CD14-positive monocyte (primary cell): ENCODE data around the gene NKAIN2. TPM values are rescaled to one million over a fixed set of nuclear protein-coding genes. Genes with fewer than 3 reads are reported as not detected.
"Not testable (repeated sequence)": the region's sequence is repeated elsewhere in the genome, so short reads cannot be mapped to it uniquely, and the experiment has no call there.

Experiments used
- DNase-seq, 3 donors: peaks; one replicate each; pipeline ENCODE4 v3.0.0-alpha.2; 2011 to 2022
- H2AFZ ChIP-seq: 2 replicates; pipeline ENCODE4 v1.6.0; 2012; ENCODE audit warnings: mild to moderate bottlenecking, low read depth, low read length, inconsistent platforms; ENCODE audit not compliant: insufficient read depth, poor library complexity, severe bottlenecking
- H3K27ac ChIP-seq, 2 donors: 1 replicate in 1 of 2; 2 replicates in 1 of 2; pipeline ENCODE4 v1.5.1; 2012 to 2013; ENCODE audit warnings: low read length in 2 of 2, control low read depth in 1 of 2, inconsistent platforms in 1 of 2, low read depth in 1 of 2, mild to moderate bottlenecking in 1 of 2
- H3K27me3 ChIP-seq, 2 donors: one replicate each; pipeline versions ENCODE4 v1.6.0 to v1.6.1; 2011 to 2013; ENCODE audit warnings: low read length in 2 of 2; ENCODE audit not compliant: control insufficient read depth in 2 of 2, insufficient read depth in 2 of 2
- H3K36me3 ChIP-seq, 2 donors: replicated peaks in 1 of 2; 1 replicate in 1 of 2; 2 replicates in 1 of 2; pipeline versions ENCODE4 v1.5.1 to v1.6.1; 2012 to 2013; ENCODE audit warnings: low read length in 2 of 2, control low read depth in 1 of 2, inconsistent platforms in 1 of 2, mild to moderate bottlenecking in 1 of 2; ENCODE audit not compliant: insufficient read depth in 2 of 2, control insufficient read depth in 1 of 2
- H3K4me1 ChIP-seq, 2 donors: 1 replicate in 1 of 2; 2 replicates in 1 of 2; pipeline versions ENCODE4 v1.5.1 to v1.6.1; 2012 to 2013; ENCODE audit warnings: low read length in 2 of 2, control low read depth in 1 of 2, inconsistent platforms in 1 of 2, mild to moderate bottlenecking in 1 of 2, moderate library complexity in 1 of 2; ENCODE audit not compliant: insufficient read depth in 2 of 2, control insufficient read depth in 1 of 2
- H3K4me2 ChIP-seq: replicated peaks from 2 replicates; pipeline ENCODE3; 2012; ENCODE audit warnings: low read length, moderate library complexity, mild to moderate bottlenecking; ENCODE audit not compliant: poor library complexity, severe bottlenecking; ENCODE audit errors: extremely low read depth
- H3K4me3 ChIP-seq, 3 experiments: fragments of 200-600 bp in 1 of 3; sonication (generic) in 1 of 3; replicated peaks in 1 of 3; 1 replicate in 2 of 3; 2 replicates in 1 of 3; pipeline ENCODE4 v1.5.1; 2011 to 2013; ENCODE audit warnings: low read length in 3 of 3, mild to moderate bottlenecking in 3 of 3, control low read depth in 2 of 3, low read depth in 2 of 3, inconsistent platforms in 1 of 3, moderate library complexity in 1 of 3
- H3K79me2 ChIP-seq: 2 replicates; pipeline ENCODE4 v1.6.0; 2012; ENCODE audit warnings: mild to moderate bottlenecking, control low read depth, inconsistent platforms, low read length, moderate library complexity; ENCODE audit not compliant: insufficient read depth
- H3K9ac ChIP-seq: 2 replicates; pipeline ENCODE4 v1.6.0; 2017; ENCODE audit warnings: low read length, mild to moderate bottlenecking; ENCODE audit not compliant: insufficient read depth, poor library complexity, severe bottlenecking
- H3K9me3 ChIP-seq, 2 donors: replicated peaks in 1 of 2; 1 replicate in 1 of 2; 2 replicates in 1 of 2; pipeline versions ENCODE4 v1.5.1 to v1.6.1; 2012 to 2013; ENCODE audit warnings: low read length in 2 of 2, control low read depth in 1 of 2; ENCODE audit not compliant: control insufficient read depth in 1 of 2, insufficient read depth in 1 of 2
- H4K20me1 ChIP-seq: 2 replicates; pipeline ENCODE4 v1.6.0; 2012; ENCODE audit warnings: mild to moderate bottlenecking, low read length, control low read depth, moderate library complexity; ENCODE audit not compliant: insufficient read depth
- H3K27ac Mint-ChIP-seq, 7 donors: one replicate each; pipeline ENCODE4 v1.8.0; 2020; ENCODE audit warnings: mild to moderate bottlenecking in 7 of 7, mixed read lengths in 7 of 7, moderate library complexity in 6 of 7, inconsistent platforms in 2 of 7
- H3K27me3 Mint-ChIP-seq, 3 donors: one replicate each; pipeline ENCODE4 v1.8.0; 2021 to 2022; ENCODE audit warnings: low read depth in 3 of 3, mild to moderate bottlenecking in 3 of 3, mixed read lengths in 3 of 3, moderate library complexity in 3 of 3, inconsistent platforms in 1 of 3
- H3K36me3 Mint-ChIP-seq, 2 donors: one replicate each; pipeline ENCODE4 v1.8.0; 2020; ENCODE audit warnings: mixed read lengths in 2 of 2, inconsistent platforms in 1 of 2, mild to moderate bottlenecking in 1 of 2
- H3K4me1 Mint-ChIP-seq: one replicate; pipeline ENCODE4 v1.8.0; 2020; ENCODE audit warnings: mild to moderate bottlenecking, mixed read lengths
- H3K4me3 Mint-ChIP-seq, 2 donors: one replicate each; pipeline ENCODE4 v1.8.0; 2020; ENCODE audit warnings: mild to moderate bottlenecking in 2 of 2, mixed read lengths in 2 of 2, moderate library complexity in 1 of 2
- H3K9me3 Mint-ChIP-seq, 7 donors: one replicate each; pipeline ENCODE4 v1.8.0; 2020 to 2022; ENCODE audit warnings: mixed read lengths in 7 of 7, mild to moderate bottlenecking in 6 of 7, moderate library complexity in 6 of 7, inconsistent platforms in 2 of 7
- WGBS: methylation state at CpG from one replicate; pipeline ENCODE4 v1.1.5; 2013; ENCODE audit warnings: missing lambda C conversion rate; ENCODE audit not compliant: insufficient coverage; 5-methylcytosine and 5-hydroxymethylcytosine counted together
- intact Hi-C, 2 donors: fragments of 100-400 bp; cut with micrococcal nuclease; formaldehyde crosslinking; loops; one replicate each; pipeline versions ENCODE4 v1.15.0 to v1.15.1; 2023
- polyA plus RNA-seq, 3 donors: library from polyadenylated mRNA; depleted of rRNA in 1 of 3; unstranded in 2 of 3; stranded (reverse) in 1 of 3; fragments of 300-500 nt in 2 of 3; fragments of >200 nt in 1 of 3; fragmentation: Illumina TruSeq in 2 of 3; gene quantifications; 1 replicate in 2 of 3; 2 replicates in 1 of 3; pipeline ENCODE4 v1.2.3, GENCODE V29; 2012 to 2021
- TF ChIP-seq, protein P1 (sequence below): fragments of 200-600 bp; IDR thresholded peaks from one replicate; pipeline ENCODE4 v1.8.0; 2022; ENCODE audit warnings: antibody characterized with exemption, mild to moderate bottlenecking

The NKAIN2 gene
- polyA plus RNA-seq, 3 donors = not detected

DNA sequence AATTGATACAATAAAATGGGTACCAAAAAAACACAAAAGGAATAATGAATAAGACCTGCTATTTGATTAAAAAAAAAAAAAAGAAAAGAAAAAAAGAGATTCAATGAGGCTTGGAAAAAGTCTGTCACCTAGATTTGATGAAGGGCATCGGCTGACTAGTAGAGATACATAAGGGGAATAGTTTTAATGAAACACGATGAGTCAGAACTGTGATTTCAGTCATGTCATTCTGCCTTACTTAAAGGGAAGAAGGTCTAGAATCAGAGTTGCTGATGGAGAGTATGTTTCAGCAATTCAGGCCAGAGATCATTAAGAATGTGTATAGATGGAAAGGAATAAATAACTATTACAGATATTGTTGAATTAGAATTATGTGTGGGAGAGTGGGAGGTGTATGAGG, 592.7 kb downstream of the NKAIN2 start:
- Mint-ChIP-seq H3K36me3 (no peaks in the 10 kb centered on the region), H3K4me3 (no peak overlapping the region), H3K27ac (no peak overlapping the region), H3K9me3 (peaks cover 0 to 4% (median 0%) of the 10 kb centered on the region in 7 donors), H3K4me1 (no peaks in the 10 kb centered on the region), H3K27me3 (no peaks in the 10 kb centered on the region)
- Histone ChIP-seq H2AFZ (no peak overlapping the region), H3K4me3 (no peak overlapping the region), H3K27me3 (no peaks in the 10 kb centered on the region), H3K4me2 (no peak overlapping the region), H3K9me3 (no peaks in the 10 kb centered on the region), H3K36me3 (no peaks in the 10 kb centered on the region), H4K20me1 (no peaks in the 10 kb centered on the region), H3K4me1 (no peaks in the 10 kb centered on the region), H3K27ac (no peak overlapping the region), H3K9ac (no peak overlapping the region), H3K79me2 (no peaks in the 10 kb centered on the region)
- intact Hi-C loops = no loop called here
- TF ChIP-seq, protein P1, sequence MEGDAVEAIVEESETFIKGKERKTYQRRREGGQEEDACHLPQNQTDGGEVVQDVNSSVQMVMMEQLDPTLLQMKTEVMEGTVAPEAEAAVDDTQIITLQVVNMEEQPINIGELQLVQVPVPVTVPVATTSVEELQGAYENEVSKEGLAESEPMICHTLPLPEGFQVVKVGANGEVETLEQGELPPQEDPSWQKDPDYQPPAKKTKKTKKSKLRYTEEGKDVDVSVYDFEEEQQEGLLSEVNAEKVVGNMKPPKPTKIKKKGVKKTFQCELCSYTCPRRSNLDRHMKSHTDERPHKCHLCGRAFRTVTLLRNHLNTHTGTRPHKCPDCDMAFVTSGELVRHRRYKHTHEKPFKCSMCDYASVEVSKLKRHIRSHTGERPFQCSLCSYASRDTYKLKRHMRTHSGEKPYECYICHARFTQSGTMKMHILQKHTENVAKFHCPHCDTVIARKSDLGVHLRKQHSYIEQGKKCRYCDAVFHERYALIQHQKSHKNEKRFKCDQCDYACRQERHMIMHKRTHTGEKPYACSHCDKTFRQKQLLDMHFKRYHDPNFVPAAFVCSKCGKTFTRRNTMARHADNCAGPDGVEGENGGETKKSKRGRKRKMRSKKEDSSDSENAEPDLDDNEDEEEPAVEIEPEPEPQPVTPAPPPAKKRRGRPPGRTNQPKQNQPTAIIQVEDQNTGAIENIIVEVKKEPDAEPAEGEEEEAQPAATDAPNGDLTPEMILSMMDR = no peak
- 100% methylated on average over 2 of the region's 2 CpGs for WGBS
- DNase-seq = no peak

DNA sequence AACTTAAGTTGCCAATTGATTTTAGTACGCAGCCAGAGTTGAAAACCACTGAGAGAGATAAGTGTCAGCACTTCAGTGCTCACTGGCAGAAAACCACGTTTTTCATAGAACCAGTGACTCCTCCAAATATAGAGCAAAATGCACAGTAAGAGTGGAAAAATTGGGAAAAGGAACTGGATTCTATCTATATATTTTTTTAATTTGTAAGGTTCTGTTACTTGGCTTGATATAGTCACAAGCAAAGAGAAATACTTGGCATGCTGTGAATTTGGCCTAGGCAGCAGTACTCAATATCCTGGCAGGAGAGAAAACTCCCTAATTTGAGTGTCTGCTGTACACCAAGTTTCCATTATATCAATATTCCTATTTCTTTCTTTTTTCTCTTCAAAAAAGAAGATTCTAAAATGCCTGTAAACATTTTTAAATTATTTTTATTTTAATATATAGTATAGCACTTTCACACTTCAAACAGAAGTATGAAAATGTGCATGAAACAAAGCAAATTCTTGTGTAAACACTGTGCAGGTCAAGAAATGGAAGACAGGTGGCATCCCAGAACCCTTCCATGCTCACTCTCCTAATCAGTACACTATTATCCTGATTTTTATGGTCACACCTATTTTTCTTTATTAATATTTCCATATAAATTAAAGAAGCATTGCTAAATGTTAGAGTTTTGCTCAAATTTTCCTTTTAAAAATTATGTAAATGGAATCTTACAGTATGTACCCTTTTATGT, 596.8 kb downstream of the NKAIN2 start:
- Histone ChIP-seq H3K9ac (no peak overlapping the region), H3K27ac (no peak overlapping the region), H3K27me3 (no peaks in the 10 kb centered on the region), H3K4me2 (no peak overlapping the region), H2AFZ (no peak overlapping the region), H3K79me2 (no peaks in the 10 kb centered on the region), H3K36me3 (no peaks in the 10 kb centered on the region), H4K20me1 (no peaks in the 10 kb centered on the region), H3K9me3 (no peaks in the 10 kb centered on the region), H3K4me3 (no peak overlapping the region), H3K4me1 (no peaks in the 10 kb centered on the region)
- no peak for DNase-seq
- Mint-ChIP-seq H3K27me3 (peaks cover 0 to 1% (median 0%) of the 10 kb centered on the region in 3 donors), H3K27ac (no peak overlapping the region), H3K4me3 (no peak overlapping the region), H3K4me1 (no peaks in the 10 kb centered on the region), H3K36me3 (no peaks in the 10 kb centered on the region), H3K9me3 (no peaks in the 10 kb centered on the region)
- intact Hi-C loops = no loop called here
- TF ChIP-seq, protein P1 = no peak
- WGBS = 100% methylated on average over 1 of the region's 2 CpGs

DNA sequence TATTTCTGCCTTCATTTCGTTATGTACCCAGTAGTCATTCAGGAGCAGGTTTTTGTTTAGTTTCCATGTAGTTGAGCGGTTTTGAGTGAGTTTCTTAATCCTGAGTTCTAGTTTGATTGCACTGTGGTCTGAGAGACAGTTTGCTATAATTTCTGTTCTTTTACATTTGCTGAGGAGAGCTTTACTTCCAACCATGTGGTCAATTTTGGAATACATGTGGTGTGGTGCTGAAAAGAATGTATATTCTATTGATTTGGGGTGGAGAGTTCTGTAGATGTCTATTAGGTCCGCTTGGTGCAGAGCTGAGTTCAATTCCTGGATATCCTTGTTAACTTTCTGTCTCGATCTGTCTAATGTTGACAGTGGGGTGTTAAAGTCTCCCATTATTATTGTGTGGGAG, 606.8 kb downstream of the NKAIN2 start:
- H3K9me3 Mint-ChIP-seq = peaks cover 8 to 19% (median 13%) of the 10 kb centered on the region in 7 donors
- H3K27ac ChIP-seq, intact Hi-C loops, H3K4me1 ChIP-seq, H4K20me1 ChIP-seq, H2AFZ ChIP-seq, H3K4me1 Mint-ChIP-seq, H3K9ac ChIP-seq, H3K27me3 Mint-ChIP-seq, DNase-seq, H3K27ac Mint-ChIP-seq, H3K36me3 Mint-ChIP-seq, H3K4me3 Mint-ChIP-seq, H3K4me2 ChIP-seq, H3K27me3 ChIP-seq, H3K36me3 ChIP-seq, H3K9me3 ChIP-seq, H3K79me2 ChIP-seq, H3K4me3 ChIP-seq: not testable (repeated sequence)
- WGBS = no CpG with 5 or more reads among the region's 4 CpGs
